Loucy (cell line): ENCODE results near the gene PHACTR3.

Experiments used
- CTCF ChIP-seq: fragments of 200-600 bp; sonication (generic); conservative IDR thresholded peaks from 2 replicates; pipeline ENCODE4 v1.5.1; 2014; ENCODE audit warnings: mild to moderate bottlenecking, antibody characterized with exemption, low read length
- EZH2phosphoT487 ChIP-seq: fragments of 200-600 bp; IDR thresholded peaks from 2 replicates; pipeline ENCODE4 v1.6.1; 2018; ENCODE audit warnings: antibody characterized with exemption, mild to moderate bottlenecking, moderate library complexity, borderline replicate concordance

GRCh38 chr20:59559863-59560262, 44.5 kb upstream of the PHACTR3 start:
- TF ChIP-seq CTCF (no peak), EZH2phosphoT487 (no peak)
